ENCODE results near the gene TRIM40. TPM values are rescaled to one million over a fixed set of nuclear protein-coding genes. Genes with fewer than 3 reads are reported as not detected.

TRIM40 gene
- polyA plus RNA-seq, 2 donors = 0.02 TPM; not detected in 1

- peak overlapping the region in 1 of 2 donors; percentile 75 for H3K27ac ChIP-seq (ENCODE audit: low read depth in 2 of 2, low read length in 1 of 2)
Measured at GRCh38 chr6:30100585-30101443, 35.1 kb upstream of the TRIM40 start.

GRCh38 chr6:30101444-30102413, 34.2 kb upstream of the TRIM40 start:
- H3K36me3 ChIP-seq (ENCODE audit: control insufficient read depth in 2 of 2, insufficient read depth in 2 of 2, low read length in 1 of 2) = no peaks in the 10 kb centered on the region
- H3K27ac ChIP-seq (ENCODE audit: low read depth in 2 of 2, low read length in 1 of 2) = peak overlapping the region; percentile 74 to 92
- peaks cover 0 to 7% of the 10 kb centered on the region in 2 donors for H3K4me1 ChIP-seq (ENCODE audit: control insufficient read depth in 2 of 2, insufficient read depth in 2 of 2, low read length in 1 of 2)
- H3K4me3 ChIP-seq (ENCODE audit: low read depth in 1 of 2, low read length in 2 of 2) = peak overlapping the region; percentile 38 to 47
- H3K9me3 ChIP-seq (ENCODE audit: control insufficient read depth in 2 of 2, insufficient read depth in 1 of 2, low read depth in 1 of 2, low read length in 1 of 2) = no peaks in the 10 kb centered on the region
- H3K27me3 ChIP-seq (ENCODE audit: control insufficient read depth in 1 of 2, insufficient read depth in 2 of 2, low read length in 2 of 2) = peaks cover 0 to 3% of the 10 kb centered on the region in 2 donors
- 2 to 5% methylated on average over 48 to 51 of the region's 51 CpGs for WGBS, 2 donors

More at GRCh38 chr6:30100585-30101443, 35.1 kb upstream of the TRIM40 start:
- Histone ChIP-seq H3K27me3 (ENCODE audit: control insufficient read depth in 1 of 2, insufficient read depth in 2 of 2, low read length in 2 of 2) (peaks cover 0 to 3% of the 10 kb centered on the region in 2 donors), H3K4me1 (ENCODE audit: control insufficient read depth in 2 of 2, insufficient read depth in 2 of 2, low read length in 1 of 2) (peaks cover 0 to 7% of the 10 kb centered on the region in 2 donors), H3K36me3 (ENCODE audit: control insufficient read depth in 2 of 2, insufficient read depth in 2 of 2, low read length in 1 of 2) (no peaks in the 10 kb centered on the region), H3K4me3 (ENCODE audit: low read depth in 1 of 2, low read length in 2 of 2) (peak overlapping the region; percentile 38 to 47), H3K9me3 (ENCODE audit: control insufficient read depth in 2 of 2, insufficient read depth in 1 of 2, low read depth in 1 of 2, low read length in 1 of 2) (no peaks in the 10 kb centered on the region)
- WGBS, 2 donors = 2% methylated on average over 43 to 47 of the region's 47 CpGs

- Histone ChIP-seq H3K36me3 (ENCODE audit: control insufficient read depth in 2 of 2, insufficient read depth in 2 of 2, low read length in 1 of 2) (no peaks in the 10 kb centered on the region), H3K4me3 (ENCODE audit: low read depth in 1 of 2, low read length in 2 of 2) (peak overlapping the region; percentile 38 to 47), H3K27me3 (ENCODE audit: control insufficient read depth in 1 of 2, insufficient read depth in 2 of 2, low read length in 2 of 2) (peaks cover 0 to 3% of the 10 kb centered on the region in 2 donors), H3K4me1 (ENCODE audit: control insufficient read depth in 2 of 2, insufficient read depth in 2 of 2, low read length in 1 of 2) (peaks cover 0 to 7% of the 10 kb centered on the region in 2 donors), H3K27ac (ENCODE audit: low read depth in 2 of 2, low read length in 1 of 2) (peak overlapping the region; percentile 74 to 92), H3K9me3 (ENCODE audit: control insufficient read depth in 2 of 2, insufficient read depth in 1 of 2, low read depth in 1 of 2, low read length in 1 of 2) (no peaks in the 10 kb centered on the region)
- 32 to 44% methylated on average over 15 of the region's 15 CpGs for WGBS, 2 donors
Measured at GRCh38 chr6:30102414-30102969, 33.4 kb upstream of the TRIM40 start.

GRCh38 chr6:30102970-30103871, 32.7 kb upstream of the TRIM40 start:
- 3 to 4% methylated on average over 36 of the region's 36 CpGs for WGBS, 2 donors
- peaks cover 0 to 7% of the 10 kb centered on the region in 2 donors for H3K4me1 ChIP-seq (ENCODE audit: control insufficient read depth in 2 of 2, insufficient read depth in 2 of 2, low read length in 1 of 2)
- peak overlapping the region; percentile 28 to 92 for H3K27ac ChIP-seq (ENCODE audit: low read depth in 2 of 2, low read length in 1 of 2)

GRCh38 chr6:30103872-30104179, 32.1 kb upstream of the TRIM40 start:
- no peaks in the 10 kb centered on the region for H3K9me3 ChIP-seq (ENCODE audit: control insufficient read depth in 2 of 2, insufficient read depth in 1 of 2, low read depth in 1 of 2, low read length in 1 of 2)
- no peak overlapping the region for H3K27ac ChIP-seq (ENCODE audit: low read depth in 2 of 2, low read length in 1 of 2)
- H3K4me1 ChIP-seq (ENCODE audit: control insufficient read depth in 2 of 2, insufficient read depth in 2 of 2, low read length in 1 of 2) = peaks cover 0 to 7% of the 10 kb centered on the region in 2 donors
- no peaks in the 10 kb centered on the region for H3K36me3 ChIP-seq (ENCODE audit: control insufficient read depth in 2 of 2, insufficient read depth in 2 of 2, low read length in 1 of 2)
- peak overlapping the region in 1 of 2 donors; percentile 38 for H3K4me3 ChIP-seq (ENCODE audit: low read depth in 1 of 2, low read length in 2 of 2)
- peaks cover 0 to 3% of the 10 kb centered on the region in 2 donors for H3K27me3 ChIP-seq (ENCODE audit: control insufficient read depth in 1 of 2, insufficient read depth in 2 of 2, low read length in 2 of 2)
- 37 to 38% methylated on average over 3 of the region's 3 CpGs for WGBS, 2 donors

More at GRCh38 chr6:30102970-30103871, 32.7 kb upstream of the TRIM40 start:
- Histone ChIP-seq H3K27me3 (ENCODE audit: control insufficient read depth in 1 of 2, insufficient read depth in 2 of 2, low read length in 2 of 2) (peaks cover 0 to 3% of the 10 kb centered on the region in 2 donors), H3K9me3 (ENCODE audit: control insufficient read depth in 2 of 2, insufficient read depth in 1 of 2, low read depth in 1 of 2, low read length in 1 of 2) (no peaks in the 10 kb centered on the region), H3K36me3 (ENCODE audit: control insufficient read depth in 2 of 2, insufficient read depth in 2 of 2, low read length in 1 of 2) (no peaks in the 10 kb centered on the region), H3K4me3 (ENCODE audit: low read depth in 1 of 2, low read length in 2 of 2) (peak overlapping the region; percentile 47 to 49)

GRCh38 chr6:30104661-30105060, 31.3 kb upstream of the TRIM40 start:
- H3K4me1 ChIP-seq (ENCODE audit: control insufficient read depth in 2 of 2, insufficient read depth in 2 of 2, low read length in 1 of 2) = peaks cover 0 to 7% of the 10 kb centered on the region in 2 donors
- H3K27me3 ChIP-seq (ENCODE audit: control insufficient read depth in 1 of 2, insufficient read depth in 2 of 2, low read length in 2 of 2) = peaks cover 0 to 3% of the 10 kb centered on the region in 2 donors
- WGBS, 2 donors = 85 to 93% methylated on average over 2 of the region's 2 CpGs
- no peak overlapping the region for H3K27ac ChIP-seq (ENCODE audit: low read depth in 2 of 2, low read length in 1 of 2)
- H3K4me3 ChIP-seq (ENCODE audit: low read depth in 1 of 2, low read length in 2 of 2) = no peak overlapping the region
- no peaks in the 10 kb centered on the region for H3K36me3 ChIP-seq (ENCODE audit: control insufficient read depth in 2 of 2, insufficient read depth in 2 of 2, low read length in 1 of 2)
- no peaks in the 10 kb centered on the region for H3K9me3 ChIP-seq (ENCODE audit: control insufficient read depth in 2 of 2, insufficient read depth in 1 of 2, low read depth in 1 of 2, low read length in 1 of 2)

GRCh38 chr6:30111266-30111856, 24.6 kb upstream of the TRIM40 start:
- Histone ChIP-seq H3K9me3 (ENCODE audit: control insufficient read depth in 2 of 2, insufficient read depth in 1 of 2, low read depth in 1 of 2, low read length in 1 of 2) (no peaks in the 10 kb centered on the region), H3K4me3 (ENCODE audit: low read depth in 1 of 2, low read length in 2 of 2) (no peak overlapping the region), H3K36me3 (ENCODE audit: control insufficient read depth in 2 of 2, insufficient read depth in 2 of 2, low read length in 1 of 2) (no peaks in the 10 kb centered on the region), H3K4me1 (ENCODE audit: control insufficient read depth in 2 of 2, insufficient read depth in 2 of 2, low read length in 1 of 2) (no peaks in the 10 kb centered on the region), H3K27ac (ENCODE audit: low read depth in 2 of 2, low read length in 1 of 2) (no peak overlapping the region), H3K27me3 (ENCODE audit: control insufficient read depth in 1 of 2, insufficient read depth in 2 of 2, low read length in 2 of 2) (no peaks in the 10 kb centered on the region)
- 37 to 58% methylated on average over 27 of the region's 27 CpGs for WGBS, 2 donors

GRCh38 chr6:30112402-30112994, 23.4 kb upstream of the TRIM40 start:
- 75 to 77% methylated on average over 10 of the region's 10 CpGs for WGBS, 2 donors
- no peaks in the 10 kb centered on the region for H3K9me3 ChIP-seq (ENCODE audit: control insufficient read depth in 2 of 2, insufficient read depth in 1 of 2, low read depth in 1 of 2, low read length in 1 of 2)
- H3K4me1 ChIP-seq (ENCODE audit: control insufficient read depth in 2 of 2, insufficient read depth in 2 of 2, low read length in 1 of 2) = no peaks in the 10 kb centered on the region
- no peaks in the 10 kb centered on the region for H3K36me3 ChIP-seq (ENCODE audit: control insufficient read depth in 2 of 2, insufficient read depth in 2 of 2, low read length in 1 of 2)
- no peak overlapping the region for H3K4me3 ChIP-seq (ENCODE audit: low read depth in 1 of 2, low read length in 2 of 2)
- no peaks in the 10 kb centered on the region for H3K27me3 ChIP-seq (ENCODE audit: control insufficient read depth in 1 of 2, insufficient read depth in 2 of 2, low read length in 2 of 2)
- no peak overlapping the region for H3K27ac ChIP-seq (ENCODE audit: low read depth in 2 of 2, low read length in 1 of 2)
